SH-SY5Y (cell line): ENCODE data around the gene LYZL2.

Experiments used
- GATA2 ChIP-seq: IDR thresholded peaks from 2 replicates; pipeline ENCODE4 v1.6.1; 2011; ENCODE audit warnings: mild to moderate bottlenecking, low read depth, low read length
- GATA3 ChIP-seq: IDR thresholded peaks from 2 replicates; pipeline ENCODE4 v1.6.1; 2011; ENCODE audit warnings: low read depth, mild to moderate bottlenecking, low read length, moderate library complexity

LYZL2 gene

DNA sequence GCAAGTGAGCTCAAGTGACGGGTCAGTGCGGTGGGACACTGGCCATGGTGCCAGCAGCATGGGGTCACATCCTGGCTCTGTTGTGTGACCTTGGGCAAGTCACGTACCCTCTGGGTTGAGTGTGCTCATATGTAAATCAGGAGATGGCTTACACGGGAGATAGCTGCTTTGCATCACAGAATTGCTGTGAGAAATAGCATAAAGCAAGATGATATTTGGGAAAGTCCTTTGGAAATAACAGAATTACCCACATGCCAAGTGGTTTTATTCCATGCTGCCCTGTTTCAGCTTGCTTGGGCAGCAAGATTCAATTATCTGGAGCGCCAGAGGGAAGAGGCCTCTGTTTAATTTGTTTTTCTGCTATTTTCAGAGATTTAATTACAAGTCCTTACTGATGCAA lies 48.9 kb downstream of the LYZL2 start:
- TF ChIP-seq GATA3 (no peak), GATA2 (no peak)

DNA sequence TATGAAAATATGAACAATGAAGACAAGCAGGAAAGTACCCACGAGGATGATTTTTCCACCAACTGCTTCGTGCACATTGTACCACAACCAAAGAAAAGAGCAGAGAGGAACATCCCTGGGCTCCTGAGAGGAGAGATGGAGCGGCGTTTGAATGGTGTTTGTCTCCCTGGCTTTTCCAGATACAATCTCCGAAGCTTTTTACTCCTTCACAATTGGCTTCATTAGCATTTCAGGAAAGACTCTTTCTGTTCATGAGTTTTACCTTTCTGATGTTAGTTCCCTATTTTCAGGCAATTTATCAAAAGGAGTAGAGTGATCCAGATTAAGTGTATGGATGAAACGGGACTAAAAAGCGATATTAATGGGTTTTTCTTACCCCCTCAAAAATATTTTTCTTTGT lies 49.3 kb downstream of the LYZL2 start:
- TF ChIP-seq GATA2 (no peak), GATA3 (no peak)

DNA sequence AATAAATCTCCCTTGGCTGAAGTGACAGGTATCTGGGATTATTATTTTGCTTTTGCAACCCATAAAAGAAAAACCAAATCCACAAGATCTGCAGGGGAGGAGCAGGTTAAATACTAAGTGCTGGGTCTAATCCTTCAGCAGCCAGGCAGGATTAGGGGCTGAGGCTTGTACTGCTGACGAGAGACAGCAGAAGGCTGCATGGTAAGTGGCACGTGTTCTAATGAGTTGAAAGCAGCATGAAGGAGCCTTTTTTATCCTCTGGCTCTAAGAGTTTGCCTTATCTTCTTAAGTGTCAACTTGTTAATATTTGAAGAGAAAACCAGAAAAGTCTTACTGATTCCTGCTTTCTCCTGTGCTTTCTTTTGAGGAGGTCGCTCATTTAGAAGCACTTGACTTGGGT lies 50.0 kb downstream of the LYZL2 start:
- no peak for TF ChIP-seq GATA3
- TF ChIP-seq GATA2: no peak

DNA sequence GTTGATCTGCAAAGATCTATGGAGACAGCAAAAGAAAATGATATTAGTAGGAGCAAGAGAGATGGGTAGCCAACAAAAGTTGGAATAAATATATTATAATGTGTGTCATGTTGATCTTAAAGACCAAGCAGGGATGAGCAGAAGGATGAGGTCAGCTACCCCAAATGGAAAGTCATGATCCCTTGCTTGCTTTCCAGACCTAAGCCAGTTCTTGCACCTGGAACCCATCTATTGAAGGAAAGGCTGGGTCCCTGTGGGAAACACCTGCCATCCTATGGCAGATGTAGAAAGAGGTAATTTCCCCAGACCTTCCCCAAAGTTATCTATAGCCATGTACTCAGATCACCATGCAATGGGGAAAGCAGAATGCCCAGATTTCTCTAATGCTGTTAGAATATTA lies 52.5 kb downstream of the LYZL2 start:
- no peak for TF ChIP-seq GATA3
- TF ChIP-seq GATA2: no peak

DNA sequence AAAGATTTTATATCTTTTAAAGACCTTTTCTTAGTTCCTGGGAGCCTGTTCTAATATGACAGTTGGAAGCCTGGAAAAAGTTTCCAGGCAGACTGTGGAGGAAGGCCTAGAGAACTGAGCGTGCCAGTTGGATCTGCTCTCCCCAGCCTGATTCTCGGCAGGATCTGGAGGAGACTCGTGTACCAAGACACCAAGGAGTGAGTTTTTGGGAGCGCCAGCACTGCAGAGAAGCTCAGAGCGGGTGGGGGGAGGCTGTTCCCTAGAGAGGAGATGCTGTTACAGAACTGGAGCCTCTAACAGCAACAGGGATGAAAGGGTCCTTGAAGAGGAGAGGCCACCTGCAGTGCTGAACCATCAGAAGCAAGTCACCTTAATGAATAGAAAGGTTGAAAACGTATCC lies 52.9 kb downstream of the LYZL2 start:
- TF ChIP-seq GATA3 (no peak), GATA2 (no peak)

DNA sequence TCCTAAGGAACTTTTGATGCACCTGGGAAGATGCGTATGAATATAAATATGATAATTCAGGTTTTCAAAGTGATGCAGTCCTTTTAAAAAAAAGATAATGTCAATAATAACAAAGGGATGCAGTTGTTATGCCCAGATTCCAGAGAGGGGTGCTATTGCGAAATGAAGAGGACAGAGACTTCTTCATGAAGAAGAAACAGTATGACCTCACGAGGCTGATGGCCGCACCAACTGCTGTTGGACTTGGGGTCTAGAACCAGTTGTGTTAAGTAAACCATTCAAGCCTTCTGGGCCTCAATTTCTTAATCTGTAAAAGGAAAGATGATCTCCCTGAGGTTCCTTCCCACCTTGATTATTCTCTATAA lies 55.1 kb downstream of the LYZL2 start:
- no peak for TF ChIP-seq GATA2
- no peak for TF ChIP-seq GATA3

DNA sequence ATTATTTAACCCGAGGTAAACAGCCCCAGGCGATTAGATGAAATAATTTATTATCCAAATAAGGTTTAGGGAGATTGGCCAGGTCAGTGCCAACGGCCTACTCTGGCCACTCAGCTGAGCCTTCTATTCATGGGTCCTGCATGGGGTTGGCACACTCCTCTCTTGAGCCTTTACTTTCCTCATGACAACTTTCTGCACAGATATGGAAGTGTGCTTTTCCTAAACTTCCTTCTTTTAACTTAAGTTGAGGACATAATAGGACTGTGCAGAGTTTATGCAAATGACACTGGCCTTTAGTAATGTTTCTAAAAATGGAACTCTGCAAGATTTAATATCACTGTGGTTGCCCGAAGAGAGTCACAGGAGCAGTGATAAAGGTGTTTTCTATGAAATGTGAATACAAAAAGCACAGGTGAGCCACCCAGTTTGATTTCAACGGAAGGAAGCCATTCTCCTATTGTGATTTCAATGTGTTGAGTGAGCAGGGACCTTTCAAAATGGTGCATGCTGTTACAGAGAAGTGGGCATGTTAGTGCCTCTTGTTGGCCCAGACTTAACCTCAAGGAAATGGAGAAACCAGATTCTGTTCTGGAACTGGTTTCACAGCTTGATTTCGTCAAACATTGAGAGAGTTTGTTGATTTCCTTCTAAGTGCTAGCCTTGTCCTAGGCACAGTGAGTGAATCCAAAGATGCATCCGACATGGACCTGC lies 55.7 kb downstream of the LYZL2 start:
- no peak for TF ChIP-seq GATA3

DNA sequence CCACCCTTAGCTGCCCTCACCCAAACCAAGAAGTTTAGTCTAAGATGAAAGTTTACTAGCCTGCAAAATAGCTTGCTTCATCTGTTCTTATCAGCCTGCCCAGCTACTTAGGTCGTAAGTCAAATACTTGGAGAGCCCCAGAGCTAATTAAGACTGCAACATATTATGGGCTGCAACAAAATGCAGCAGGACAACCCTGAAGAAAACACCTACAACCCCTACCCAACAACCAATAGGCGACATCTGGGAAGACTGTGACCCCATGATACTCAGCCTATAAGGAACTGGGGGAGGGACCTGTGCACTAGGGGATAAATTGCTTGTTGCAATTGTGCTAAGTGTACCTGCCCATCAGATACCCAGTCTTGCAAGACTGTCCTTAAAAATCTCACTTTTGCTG lies 64.1 kb downstream of the LYZL2 start:
- TF ChIP-seq GATA2: no peak
- no peak for TF ChIP-seq GATA3

DNA sequence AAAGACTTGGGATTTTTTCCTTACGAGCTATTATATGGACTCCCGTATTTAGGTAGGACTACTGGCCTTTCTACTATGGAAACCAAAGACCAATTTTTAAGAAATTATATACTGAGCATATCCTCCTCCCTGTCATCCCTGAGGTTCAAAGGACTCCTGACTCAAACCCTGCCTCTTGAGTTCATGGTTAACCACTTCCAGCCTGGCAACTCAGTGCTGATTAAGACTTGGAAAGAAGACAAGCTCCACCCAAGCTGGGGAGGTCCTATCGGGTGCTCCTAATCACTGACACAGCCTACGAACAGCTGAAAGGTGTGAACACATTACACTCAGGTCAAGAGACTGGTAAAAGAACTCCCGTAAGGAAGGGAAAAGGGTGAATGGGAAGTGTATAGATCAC lies 66.8 kb downstream of the LYZL2 start:
- TF ChIP-seq GATA2 (no peak), GATA3 (no peak)
